Lung (tissue), 12 donors: ENCODE data around the gene BICDL1. TPM values are rescaled to one million over a fixed set of nuclear protein-coding genes. Genes with fewer than 3 reads are reported as not detected.

Source experiments
- ATAC-seq: fragments of 200-7000 bp; cut with Tn5 transposase; one replicate; pipeline ENCODE4 v1.9.1; 2020; ENCODE audit warnings: moderate number of reproducible peaks; ENCODE audit not compliant: insufficient read depth, low FRiP score
- DNase-seq, 3 donors: peaks; one replicate each; pipeline ENCODE4 v3.0.0-alpha.2; 2013 to 2017
- H3K27ac ChIP-seq, 2 donors: one replicate each; pipeline ENCODE4 v1.5.1; 2013; ENCODE audit warnings: mild to moderate bottlenecking in 2 of 2, moderate library complexity in 2 of 2, control low read depth in 1 of 2, inconsistent platforms in 1 of 2, low read depth in 1 of 2, low read length in 1 of 2
- H3K27me3 ChIP-seq, 3 donors: one replicate each; pipeline ENCODE4 v1.5.1; 2013; ENCODE audit warnings: low read length in 2 of 3; ENCODE audit not compliant: control insufficient read depth in 3 of 3, insufficient read depth in 3 of 3
- H3K36me3 ChIP-seq, 4 donors: one replicate each; pipeline ENCODE4 v1.5.1; 2013; ENCODE audit warnings: low read length in 4 of 4, mild to moderate bottlenecking in 1 of 4, moderate library complexity in 1 of 4; ENCODE audit not compliant: control insufficient read depth in 4 of 4, insufficient read depth in 4 of 4
- H3K4me1 ChIP-seq, 5 donors: one replicate each; pipeline ENCODE4 v1.5.1; 2013; ENCODE audit warnings: low read length in 5 of 5, mild to moderate bottlenecking in 2 of 5, moderate library complexity in 1 of 5; ENCODE audit not compliant: control insufficient read depth in 5 of 5, insufficient read depth in 5 of 5
- H3K4me3 ChIP-seq: one replicate; pipeline ENCODE4 v1.5.1; 2013; ENCODE audit warnings: mild to moderate bottlenecking, control low read depth, moderate library complexity
- H3K9ac ChIP-seq, 2 donors: one replicate each; pipeline ENCODE4 v1.5.1; 2013; ENCODE audit warnings: low read length in 2 of 2, control low read depth in 1 of 2; ENCODE audit not compliant: insufficient read depth in 1 of 2
- H3K9me3 ChIP-seq, 4 donors: one replicate each; pipeline ENCODE4 v1.5.1; 2013; ENCODE audit warnings: low read length in 3 of 4, mild to moderate bottlenecking in 1 of 4, moderate library complexity in 1 of 4; ENCODE audit not compliant: control insufficient read depth in 4 of 4, insufficient read depth in 3 of 4
- CTCF ChIP-seq: IDR thresholded peaks from 2 replicates; pipeline ENCODE4 v1.5.1; 2012; ENCODE audit warnings: mild to moderate bottlenecking; ENCODE audit errors: control extremely low read depth, extremely low read depth
- WGBS, 2 donors: extraction: QIAGEN DNeasy Blood & Tissue Kit; methylation state at CpG; one replicate each; pipeline ENCODE4 v1.1.7; 2013; 5-methylcytosine and 5-hydroxymethylcytosine counted together
- polyA plus RNA-seq, 2 donors: library from polyadenylated mRNA; stranded (reverse); fragments of 200-250 nt; gene quantifications; one replicate each; pipeline ENCODE4 v1.2.1, GENCODE V29; 2013
- total RNA-seq, 2 donors: library from RNA; depleted of rRNA in 1 of 2; stranded (reverse); fragments of >200 nt in 1 of 2; gene quantifications; one replicate each; pipeline ENCODE4 v1.2.1, GENCODE V29; 2014 to 2021
- donor health status: control.
- donor health status: control.
- donor health status: Bipolar disorder and iron deficiency.
- donor health status: healthy.
- donor health status: DM: yes; HTN: yes; CAD: no.

The BICDL1 gene
- total and polyA plus RNA-seq, 4 donors: 5.2 to 23.7 (median 13.7) TPM

DNA sequence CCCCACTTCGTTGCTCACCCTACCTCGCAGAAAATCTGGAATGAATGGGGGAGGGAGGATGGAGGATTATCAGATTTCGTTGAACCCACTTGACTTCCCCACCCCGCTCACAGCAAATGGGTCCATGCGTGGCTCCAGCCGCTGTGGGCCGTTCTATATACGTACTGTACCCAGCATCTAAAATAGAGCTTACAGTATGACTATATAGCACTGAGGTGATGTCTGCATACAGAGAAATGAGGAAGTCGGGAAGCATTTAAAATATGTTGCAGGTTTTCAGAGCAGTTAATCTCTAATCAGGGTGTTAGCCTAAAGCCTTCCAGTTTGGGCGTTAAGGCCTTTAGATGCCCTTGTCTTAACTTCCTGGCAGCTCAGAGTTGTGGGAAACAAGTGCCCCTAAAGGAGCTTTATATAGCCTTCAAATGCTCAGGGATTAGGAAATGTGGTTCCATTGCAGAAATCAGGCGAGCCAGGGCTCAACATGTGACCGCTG is 1.4 kb downstream of the BICDL1 start:
- Histone ChIP-seq H3K27me3 (peaks cover 4 to 25% (median 12%) of the 10 kb centered on the region in 3 donors), H3K4me1 (peaks cover 0 to 12% (median 5%) of the 10 kb centered on the region in 5 donors), H3K9me3 (no peaks in the 10 kb centered on the region), H3K36me3 (no peaks in the 10 kb centered on the region), H3K27ac (no peak overlapping the region), H3K4me3 (no peak overlapping the region), H3K9ac (no peak overlapping the region)
- DNase-seq (no peak), ATAC-seq (no peak)
- 24 to 28% methylated on average over 12 of the region's 12 CpGs for WGBS, 2 donors
- TF ChIP-seq CTCF: no peak

DNA sequence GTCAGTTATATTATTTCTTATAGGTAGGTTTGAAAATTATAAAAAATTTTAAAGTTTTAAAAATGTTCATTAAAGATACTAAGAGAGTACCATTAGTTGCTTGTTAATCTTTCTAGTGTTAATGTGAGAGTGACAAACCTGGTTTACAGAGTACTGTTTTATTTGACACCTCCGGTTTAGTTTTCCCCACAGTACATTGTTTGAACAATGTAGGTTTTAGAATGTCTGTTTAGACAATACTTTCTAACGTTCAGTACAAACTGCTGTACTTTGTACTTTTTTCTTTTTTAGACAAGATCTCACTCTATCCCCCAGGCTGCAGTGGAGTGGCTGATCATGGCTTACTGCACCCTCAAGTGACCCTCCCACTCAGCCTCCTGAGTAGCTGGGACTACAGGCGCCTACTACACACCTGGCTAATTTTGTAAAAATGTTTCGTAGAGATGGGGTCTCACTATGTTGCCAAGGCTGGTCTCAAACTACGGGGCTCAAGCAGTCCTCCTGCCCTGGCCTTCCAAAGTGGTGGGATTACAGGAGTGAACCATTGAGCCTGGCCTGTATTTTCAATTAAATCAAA is 3.2 kb downstream of the BICDL1 start:
- ATAC-seq: no peak
- no peak for TF ChIP-seq CTCF
- no peak overlapping the region for H3K27ac ChIP-seq
- H3K4me1 ChIP-seq: peaks cover 0 to 12% (median 5%) of the 10 kb centered on the region in 5 donors
- WGBS, 2 donors: 81 to 82% methylated on average over 5 of the region's 5 CpGs
- H3K9me3 ChIP-seq: no peaks in the 10 kb centered on the region
- H3K4me3 ChIP-seq: no peak overlapping the region
- no peaks in the 10 kb centered on the region for H3K36me3 ChIP-seq
- H3K9ac ChIP-seq: no peak overlapping the region
- H3K27me3 ChIP-seq: peaks cover 4 to 20% (median 4%) of the 10 kb centered on the region in 3 donors
- DNase-seq: no peak

GRCh38 chr12:119994892-119995658 is 6.0 kb downstream of the BICDL1 start:
- peaks cover 0 to 4% (median under 1%) of the 10 kb centered on the region in 5 donors for H3K4me1 ChIP-seq
- no peak for ATAC-seq
- no peak overlapping the region for H3K4me3 ChIP-seq
- 60 to 71% methylated on average over 3 of the region's 3 CpGs for WGBS, 2 donors
- H3K9ac ChIP-seq: no peak overlapping the region
- peaks cover 0 to 10% (median 4%) of the 10 kb centered on the region in 3 donors for H3K27me3 ChIP-seq
- H3K9me3 ChIP-seq: no peaks in the 10 kb centered on the region
- no peak for TF ChIP-seq CTCF
- no peak for DNase-seq
- H3K27ac ChIP-seq: no peak overlapping the region
- no peaks in the 10 kb centered on the region for H3K36me3 ChIP-seq
